ENCODE results near the gene CNPY4.

CNPY4 gene

GRCh38 chr7:100115026-100115425 lies 4.4 kb upstream of the CNPY4 start:
- TF ChIP-seq POLR2A (IDR thresholded peaks at IDR 0.05; ENCODE audit: extremely low read depth, insufficient read length) (no peak), MAX (IDR thresholded peaks at IDR 0.05; ENCODE audit: low read depth, low read length) (no peak), MYC (IDR thresholded peaks at IDR 0.05; ENCODE audit: low read depth, low read length) (no peak), CTCF (IDR thresholded peaks at IDR 0.05; ENCODE audit: low read depth, low read length) (no peak)
- no peak overlapping the region for H3K4me3 ChIP-seq (ENCODE audit: low read depth, low read length)
- no peak for DNase-seq (ENCODE audit: low read depth)

GRCh38 chr7:100118388-100119071 lies 904 bp upstream of the CNPY4 start:
- no peak for TF ChIP-seq CTCF (IDR thresholded peaks at IDR 0.05; ENCODE audit: low read depth, low read length)
- no peak for TF ChIP-seq MAX (IDR thresholded peaks at IDR 0.05; ENCODE audit: low read depth, low read length)
- TF ChIP-seq MYC (IDR thresholded peaks at IDR 0.05; ENCODE audit: low read depth, low read length), result no peak
- TF ChIP-seq POLR2A (IDR thresholded peaks at IDR 0.05; ENCODE audit: extremely low read depth, insufficient read length), result no peak
- peak overlapping the region; percentile 99 for H3K4me3 ChIP-seq (ENCODE audit: low read depth, low read length)
- DNase-seq (ENCODE audit: low read depth), result no peak

GRCh38 chr7:100119970-100120732 lies 717 bp downstream of the CNPY4 start:
- TF ChIP-seq MYC (IDR thresholded peaks at IDR 0.05; ENCODE audit: low read depth, low read length) (peak; percentile 35; the same call in 1 of the 2 replicates), CTCF (IDR thresholded peaks at IDR 0.05; ENCODE audit: low read depth, low read length) (no peak), MAX (IDR thresholded peaks at IDR 0.05; ENCODE audit: low read depth, low read length) (no peak), POLR2A (IDR thresholded peaks at IDR 0.05; ENCODE audit: extremely low read depth, insufficient read length) (no peak)
- peak overlapping the region; percentile 99 for H3K4me3 ChIP-seq (ENCODE audit: low read depth, low read length)
- DNase-seq (ENCODE audit: low read depth), result peak; percentile 75

- peak overlapping the region; percentile 99 for H3K4me3 ChIP-seq (ENCODE audit: low read depth, low read length)
- TF ChIP-seq MYC (IDR thresholded peaks at IDR 0.05; ENCODE audit: low read depth, low read length) (no peak), CTCF (IDR thresholded peaks at IDR 0.05; ENCODE audit: low read depth, low read length) (no peak), MAX (IDR thresholded peaks at IDR 0.05; ENCODE audit: low read depth, low read length) (no peak), POLR2A (IDR thresholded peaks at IDR 0.05; ENCODE audit: extremely low read depth, insufficient read length) (no peak)
- no peak for DNase-seq (ENCODE audit: low read depth)
These were observed 1.3 kb downstream of the CNPY4 start for GRCh38 chr7:100120733-100121036.

- no peak for DNase-seq (ENCODE audit: low read depth)
- H3K4me3 ChIP-seq (ENCODE audit: low read depth, low read length), result no peak overlapping the region
These were observed 2.6 kb downstream of the CNPY4 start for GRCh38 chr7:100122067-100122466.

More at GRCh38 chr7:100122067-100122466, 2.6 kb downstream of the CNPY4 start:
- no peak for TF ChIP-seq CTCF (IDR thresholded peaks at IDR 0.05; ENCODE audit: low read depth, low read length)
- no peak for TF ChIP-seq MYC (IDR thresholded peaks at IDR 0.05; ENCODE audit: low read depth, low read length)
- TF ChIP-seq POLR2A (IDR thresholded peaks at IDR 0.05; ENCODE audit: extremely low read depth, insufficient read length), result no peak
- TF ChIP-seq MAX (IDR thresholded peaks at IDR 0.05; ENCODE audit: low read depth, low read length), result no peak

Measured in NB4 (cell line).